ENCODE results near the gene METTL2B.

- no peak for TF ChIP-seq GATA2 (IDR thresholded peaks at IDR 0.05; ENCODE audit: low read depth, low read length)
- no peak for TF ChIP-seq GATA3 (IDR thresholded peaks at IDR 0.05; ENCODE audit: low read depth, low read length)
Measured at GRCh38 chr7:128459394-128459878, 17.1 kb upstream of the METTL2B start.

Data from SH-SY5Y (cell line).